RWPE1 (cell line): ENCODE measurements around the gene DMBX1.
A peak's percentile ranks its signal among the peaks of the same experiment; 100 is the strongest.

Source experiments
- CTCF ChIA-PET: fragments of 350-600 bp; sonication (Branson Sonifier 250); formaldehyde crosslinking; extraction: SDS; loops from one replicate; lab custom pipeline; 2021; lab: Yijun Ruan, JAX
- POLR2A ChIA-PET: fragments of 400-600 bp; formaldehyde crosslinking; extraction: SDS; loops from one replicate; lab custom pipeline; 2020; ENCODE audit warnings: antibody characterized with exemption; ENCODE audit not compliant: low non-redundant PET; lab: Yijun Ruan, JAX
- DNase-seq: peaks from one replicate; pipeline ENCODE4 v3.0.0; 2012; ENCODE audit warnings: low spot score
- H3K27ac ChIP-seq: fragments of 450-650 bp; 2 replicates; pipeline ENCODE4 v1.5.1; 2017
- CTCF ChIP-seq: fragments of 450-650 bp; conservative IDR thresholded peaks from 2 replicates; pipeline ENCODE4 v1.5.1; 2017; ENCODE audit warnings: low read depth, mild to moderate bottlenecking

Gene DMBX1

GRCh38 chr1:46458190-46458589, 31.4 kb upstream of the DMBX1 start:
- TF ChIP-seq CTCF: no peak
- H3K27ac ChIP-seq: no peak overlapping the region
- CTCF ChIA-PET: interaction anchor here (0.5 to 1.8 kb wide), 4 partner anchors 11 to 90 kb away, joined by 3 to 8 read pairs (median 4); no protein-coding TSS in a partner anchor
- POLR2A ChIA-PET: no interaction called here
- DNase-seq: no peak

GRCh38 chr1:46458846-46459245, 30.8 kb upstream of the DMBX1 start:
- ChIA-PET CTCF (interaction anchor here (0.5 to 1.8 kb wide), 3 partner anchors 12 to 89 kb away, joined by 3 to 8 read pairs (median 3); no protein-coding TSS in a partner anchor), POLR2A (no interaction called here)
- no peak overlapping the region for H3K27ac ChIP-seq
- DNase-seq: no peak
- TF ChIP-seq CTCF: no peak

GRCh38 chr1:46459315-46459714, 30.3 kb upstream of the DMBX1 start:
- ChIA-PET CTCF (interaction anchor here (0.8 to 1.8 kb wide), 3 partner anchors 8 to 17 kb away, joined by 3 to 8 read pairs (median 3); no protein-coding TSS in a partner anchor), POLR2A (no interaction called here)
- TF ChIP-seq CTCF: no peak
- H3K27ac ChIP-seq: no peak overlapping the region
- no peak for DNase-seq

- ChIA-PET CTCF (interaction anchor here (0.7 to 1.6 kb wide), 2 partner anchors 14 to 19 kb away, joined by 3 to 8 read pairs; no protein-coding TSS in a partner anchor), POLR2A (no interaction called here)
- no peak for DNase-seq
- no peak overlapping the region for H3K27ac ChIP-seq
- TF ChIP-seq CTCF: no peak
Observed at GRCh38 chr1:46461017-46461808, 28.4 kb upstream of the DMBX1 start.

- no peak overlapping the region for H3K27ac ChIP-seq
- TF ChIP-seq CTCF: no peak
- ChIA-PET CTCF (interaction anchor here (0.7 to 1.6 kb wide), 2 partner anchors 15 to 20 kb away, joined by 3 to 8 read pairs; no protein-coding TSS in a partner anchor), POLR2A (no interaction called here)
- peak; percentile 33 for DNase-seq
Observed at GRCh38 chr1:46461809-46462448, 27.7 kb upstream of the DMBX1 start.

GRCh38 chr1:46464013-46464548, 25.6 kb upstream of the DMBX1 start:
- no peak for TF ChIP-seq CTCF
- ChIA-PET POLR2A (no interaction called here), CTCF (no interaction called here)
- DNase-seq: no peak
- H3K27ac ChIP-seq: no peak overlapping the region
